Measurements from ENCODE around the gene TBC1D1. TPM values are rescaled to one million over a fixed set of nuclear protein-coding genes. Genes with fewer than 3 reads are reported as not detected.

Gene TBC1D1
- total RNA-seq, 2 experiments from 2014 or later: 40.7 to 46.5 TPM

GRCh38 chr4:38062088-38062775 lies 171.3 kb downstream of the TBC1D1 start:
- peak overlapping the region; percentile 44 for H3K4me3 ChIP-seq (ENCODE audit: low read length)
- H3K9me3 Mint-ChIP-seq: no peaks in the 10 kb centered on the region
- peak; percentile 95 for TF ChIP-seq CTCF (IDR thresholded peaks at IDR 0.05)
- no peaks in the 10 kb centered on the region for H3K9me3 ChIP-seq (ENCODE audit: control insufficient read depth in 1 of 2, insufficient read depth in 1 of 2, low read length in 2 of 2)
- peak overlapping the region; percentile 91 for H3K4me3 Mint-ChIP-seq
- H3K27me3 ChIP-seq (ENCODE audit: control insufficient read depth in 1 of 2, insufficient read depth in 2 of 2, low read length in 2 of 2): no peaks in the 10 kb centered on the region
- H3K27ac Mint-ChIP-seq: no peak overlapping the region
- H3K4me1 Mint-ChIP-seq (ENCODE audit: low read depth): peaks cover 15% of the 10 kb centered on the region
- DNase-seq: peak; percentile 32 to 82 (median 54)
- peaks cover 7% of the 10 kb centered on the region for H3K4me1 ChIP-seq (ENCODE audit: insufficient read depth, low read length)
- peaks cover 24% of the 10 kb centered on the region for H3K36me3 ChIP-seq (ENCODE audit: insufficient read depth, low read length)
- POLR2A ChIA-PET: no interaction called here
- peaks cover 42% of the 10 kb centered on the region for H3K36me3 Mint-ChIP-seq (ENCODE audit: low read depth)
- CTCF ChIA-PET: interaction anchor here (0.7 to 1.4 kb wide), 10 partner anchors 10 to 799 kb away, joined by 3 to 5 read pairs (median 3); partner anchors contain the start of gene TLR10
- intact Hi-C loops (cut with DNase I, micrococcal nuclease): loop anchor here (1.0 to 10.0 kb wide), 10 partner anchors 70 to 795 kb away; partner anchors contain the start of genes TLR10 (in 2 of the 2) and TLR6 (in 2 of the 2)
- no peaks in the 10 kb centered on the region for H3K27me3 Mint-ChIP-seq
- peak; percentile 73 for ATAC-seq (ENCODE audit: poor library complexity)
- no peak overlapping the region for H3K27ac ChIP-seq (ENCODE audit: low read depth in 1 of 2, low read length in 2 of 2)

DNA sequence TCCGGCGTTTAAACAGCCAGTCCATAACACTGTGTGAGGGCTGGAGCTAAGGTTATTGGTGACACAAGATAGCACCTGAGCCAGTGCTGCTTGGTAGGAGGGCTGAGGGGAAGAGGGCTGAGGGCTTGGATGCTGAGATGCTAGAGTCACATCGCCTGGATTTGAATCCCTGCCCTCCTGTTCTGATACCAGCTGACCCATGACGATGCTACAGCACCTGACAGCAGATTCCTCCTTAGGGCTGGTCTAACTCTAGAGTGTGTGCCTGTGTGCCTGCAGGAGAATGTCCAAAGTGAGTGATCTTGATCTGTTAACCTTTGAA lies 171.9 kb downstream of the TBC1D1 start:
- H3K4me1 ChIP-seq (ENCODE audit: insufficient read depth, low read length): peaks cover 7% of the 10 kb centered on the region
- Mint-ChIP-seq H3K27ac (no peak overlapping the region), H3K36me3 (ENCODE audit: low read depth) (peaks cover 42% of the 10 kb centered on the region), H3K9me3 (no peaks in the 10 kb centered on the region), H3K4me3 (peak overlapping the region; percentile 91), H3K27me3 (no peaks in the 10 kb centered on the region), H3K4me1 (ENCODE audit: low read depth) (peaks cover 15% of the 10 kb centered on the region)
- H3K27me3 ChIP-seq (ENCODE audit: control insufficient read depth in 1 of 2, insufficient read depth in 2 of 2, low read length in 2 of 2): no peaks in the 10 kb centered on the region
- ChIA-PET POLR2A (interaction anchor here (0.5 kb wide), 1 partner anchor 719 kb away, joined by 3 read pairs; no protein-coding TSS in a partner anchor), CTCF (interaction anchor here (0.7 to 1.4 kb wide), 10 partner anchors 11 to 798 kb away, joined by 3 to 5 read pairs (median 3); partner anchors contain the start of gene TLR10)
- no peaks in the 10 kb centered on the region for H3K9me3 ChIP-seq (ENCODE audit: control insufficient read depth in 1 of 2, insufficient read depth in 1 of 2, low read length in 2 of 2)
- peaks cover 27% of the 10 kb centered on the region for H3K36me3 ChIP-seq (ENCODE audit: insufficient read depth, low read length)
- intact Hi-C loops (cut with DNase I, micrococcal nuclease): loop anchor here (1.0 to 10.0 kb wide), 10 partner anchors 70 to 795 kb away; partner anchors contain the start of genes TLR10 (in 2 of the 2) and TLR6 (in 2 of the 2)
- no peak overlapping the region for H3K27ac ChIP-seq (ENCODE audit: low read depth in 1 of 2, low read length in 2 of 2)
- DNase-seq (no peak), ATAC-seq (ENCODE audit: poor library complexity) (peak; percentile 14)
- H3K4me3 ChIP-seq (ENCODE audit: low read length): no peak overlapping the region
- no peak for TF ChIP-seq CTCF (IDR thresholded peaks at IDR 0.05)

DNA sequence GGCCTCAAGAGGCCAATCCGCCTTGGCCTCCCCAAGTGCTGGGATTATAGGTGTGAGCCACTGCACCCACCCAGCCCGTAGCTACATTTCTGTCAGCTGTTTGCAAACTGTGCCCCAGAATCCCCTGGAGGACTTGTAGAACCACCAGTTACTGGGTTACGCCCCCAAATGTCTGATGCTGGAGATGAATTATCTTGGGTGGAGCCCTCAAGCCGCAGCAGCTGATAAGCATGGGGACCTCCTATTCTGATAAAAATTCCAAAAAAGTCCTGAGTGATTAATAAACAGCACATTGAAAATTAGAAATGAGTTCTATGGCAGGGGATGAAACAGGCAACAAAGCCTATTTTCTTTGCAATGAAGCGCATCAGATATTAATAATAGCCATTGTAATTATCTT lies 174.3 kb downstream of the TBC1D1 start:
- peaks cover 28% of the 10 kb centered on the region for H3K4me1 Mint-ChIP-seq (ENCODE audit: low read depth)
- intact Hi-C loops (cut with DNase I, micrococcal nuclease): loop anchor here in 1 of 2 experiments (10.0 kb wide), 2 partner anchors 250 to 790 kb away; partner anchors contain the start of gene TLR6
- no peak for TF ChIP-seq CTCF (IDR thresholded peaks at IDR 0.05)
- H3K9me3 Mint-ChIP-seq: no peaks in the 10 kb centered on the region
- H3K27me3 Mint-ChIP-seq: no peaks in the 10 kb centered on the region
- Histone ChIP-seq H3K4me3 (ENCODE audit: low read length) (no peak overlapping the region), H3K4me1 (ENCODE audit: insufficient read depth, low read length) (peaks cover 7% of the 10 kb centered on the region), H3K9me3 (ENCODE audit: control insufficient read depth in 1 of 2, insufficient read depth in 1 of 2, low read length in 2 of 2) (no peaks in the 10 kb centered on the region), H3K27me3 (ENCODE audit: control insufficient read depth in 1 of 2, insufficient read depth in 2 of 2, low read length in 2 of 2) (no peaks in the 10 kb centered on the region), H3K27ac (ENCODE audit: low read depth in 1 of 2, low read length in 2 of 2) (no peak overlapping the region), H3K36me3 (ENCODE audit: insufficient read depth, low read length) (peaks cover 24% of the 10 kb centered on the region)
- peaks cover 43% of the 10 kb centered on the region for H3K36me3 Mint-ChIP-seq (ENCODE audit: low read depth)
- ChIA-PET CTCF (interaction anchor here (1.1 kb wide), 1 partner anchor 666 kb away, joined by 5 read pairs; no protein-coding TSS in a partner anchor), POLR2A (interaction anchor here (0.6 kb wide), 1 partner anchor 459 kb away, joined by 3 read pairs; no protein-coding TSS in a partner anchor)
- no peak for ATAC-seq (ENCODE audit: poor library complexity)
- no peak overlapping the region for H3K27ac Mint-ChIP-seq
- no peak for DNase-seq
- H3K4me3 Mint-ChIP-seq: no peak overlapping the region

Measured in CD4-positive, alpha-beta T cell (primary cell).